Skeletal muscle satellite cell (primary cell): ENCODE measurements around the gene JCAD. TPM values are rescaled to one million over a fixed set of nuclear protein-coding genes. Genes with fewer than 3 reads are reported as not detected.
"Not testable (repeated sequence)": the region's sequence is repeated elsewhere in the genome, so short reads cannot be mapped to it uniquely, and the experiment has no call there.

Experiments used
- H3K27me3 ChIP-seq: 2 replicates; pipeline ENCODE4 v1.7.0; 2013; ENCODE audit warnings: low read length; ENCODE audit not compliant: control insufficient read depth, insufficient read depth
- H3K36me3 ChIP-seq: 2 replicates; pipeline ENCODE4 v1.7.0; 2013; ENCODE audit warnings: mild to moderate bottlenecking, control low read depth, low read length; ENCODE audit not compliant: insufficient read depth
- H3K4me1 ChIP-seq: 2 replicates; pipeline ENCODE4 v1.7.0; 2013; ENCODE audit warnings: low read length; ENCODE audit not compliant: control insufficient read depth, insufficient read depth
- H3K4me2 ChIP-seq: 2 replicates; pipeline ENCODE4 v1.7.0; 2013; ENCODE audit warnings: mild to moderate bottlenecking, low read length
- H3K4me3 ChIP-seq: 2 replicates; pipeline ENCODE4 v1.7.0; 2013; ENCODE audit warnings: low read length
- H3K9ac ChIP-seq: 2 replicates; pipeline ENCODE4 v1.7.0; 2013; ENCODE audit warnings: mild to moderate bottlenecking, low read depth, low read length, moderate library complexity
- H3K9me3 ChIP-seq: replicated peaks from 2 replicates; pipeline ENCODE4 v1.7.0; 2013; ENCODE audit warnings: mild to moderate bottlenecking, control low read depth, low read length
- total RNA-seq: library from RNA; depleted of rRNA; stranded (reverse); fragments of >200 nt; gene quantifications from 2 replicates; pipeline ENCODE4 v1.2.3, GENCODE V29; 2012; rRNA removed

JCAD gene
- total RNA-seq = 0.22 and 0.51 TPM in 2 replicates

- Histone ChIP-seq H3K36me3 (no peaks in the 10 kb centered on the region), H3K27me3 (peaks cover 25% of the 10 kb centered on the region), H3K4me3 (peak within 1 kb of the TSS; percentile 77), H3K4me1 (peaks cover 5% of the 10 kb centered on the region), H3K4me2 (peak within 1 kb of the TSS; percentile 89), H3K9me3 (no peaks in the 10 kb centered on the region), H3K9ac (peak within 1 kb of the TSS; percentile 78)
These were observed at the start of gene JCAD for GRCh38 chr10:30059209-30060107. Gene JCAD (minus strand): TSS chr10:30059586. CDS start chr10:30047812, 11,774 bp downstream.

GRCh38 chr10:30106987-30107386 lies 47.6 kb upstream of the JCAD start:
- Histone ChIP-seq H3K4me2 (no peak overlapping the region), H3K9me3 (no peaks in the 10 kb centered on the region), H3K36me3 (no peaks in the 10 kb centered on the region), H3K4me3 (no peak overlapping the region), H3K27me3 (no peaks in the 10 kb centered on the region), H3K4me1 (peaks cover 5% of the 10 kb centered on the region), H3K9ac (no peak overlapping the region)

GRCh38 chr10:30103595-30104320 lies 44.4 kb upstream of the JCAD start:
- Histone ChIP-seq H3K36me3 (no peaks in the 10 kb centered on the region), H3K9ac (no peak overlapping the region), H3K27me3 (no peaks in the 10 kb centered on the region), H3K4me2 (no peak overlapping the region), H3K9me3 (no peaks in the 10 kb centered on the region), H3K4me1 (peaks cover 5% of the 10 kb centered on the region), H3K4me3 (no peak overlapping the region)

- not testable (repeated sequence) for H3K4me2 ChIP-seq, H3K27me3 ChIP-seq, H3K9me3 ChIP-seq, H3K9ac ChIP-seq, H3K4me1 ChIP-seq, H3K4me3 ChIP-seq, H3K36me3 ChIP-seq
These were observed 40.3 kb upstream of the JCAD start for GRCh38 chr10:30099706-30100105.

GRCh38 chr10:30099101-30099500 lies 39.7 kb upstream of the JCAD start:
- Histone ChIP-seq H3K9ac (no peak overlapping the region), H3K27me3 (no peaks in the 10 kb centered on the region), H3K4me3 (no peak overlapping the region), H3K36me3 (no peaks in the 10 kb centered on the region), H3K4me1 (peaks cover 6% of the 10 kb centered on the region), H3K4me2 (no peak overlapping the region), H3K9me3 (no peaks in the 10 kb centered on the region)

GRCh38 chr10:30098629-30099028 lies 39.2 kb upstream of the JCAD start:
- Histone ChIP-seq H3K36me3 (no peaks in the 10 kb centered on the region), H3K4me1 (peaks cover 6% of the 10 kb centered on the region), H3K27me3 (no peaks in the 10 kb centered on the region), H3K9me3 (no peaks in the 10 kb centered on the region), H3K4me3 (no peak overlapping the region), H3K9ac (no peak overlapping the region), H3K4me2 (no peak overlapping the region)

GRCh38 chr10:30096564-30096963 lies 37.2 kb upstream of the JCAD start:
- Histone ChIP-seq H3K9ac (no peak overlapping the region), H3K4me2 (no peak overlapping the region), H3K27me3 (no peaks in the 10 kb centered on the region), H3K9me3 (no peaks in the 10 kb centered on the region), H3K36me3 (no peaks in the 10 kb centered on the region), H3K4me1 (peaks cover 6% of the 10 kb centered on the region), H3K4me3 (no peak overlapping the region)

- Histone ChIP-seq H3K4me3 (no peak overlapping the region), H3K9me3 (no peaks in the 10 kb centered on the region)
These were observed 36.4 kb upstream of the JCAD start for GRCh38 chr10:30095631-30096422.

GRCh38 chr10:30094601-30095000 lies 35.2 kb upstream of the JCAD start:
- Histone ChIP-seq H3K27me3 (no peaks in the 10 kb centered on the region), H3K4me1 (peaks cover 6% of the 10 kb centered on the region), H3K4me2 (no peak overlapping the region), H3K36me3 (no peaks in the 10 kb centered on the region), H3K9me3 (no peaks in the 10 kb centered on the region), H3K4me3 (no peak overlapping the region), H3K9ac (no peak overlapping the region)

More at GRCh38 chr10:30095631-30096422, 36.4 kb upstream of the JCAD start:
- Histone ChIP-seq H3K36me3 (no peaks in the 10 kb centered on the region), H3K4me1 (peaks cover 6% of the 10 kb centered on the region), H3K27me3 (no peaks in the 10 kb centered on the region), H3K9ac (no peak overlapping the region), H3K4me2 (no peak overlapping the region)

GRCh38 chr10:30093303-30093950 lies 34.0 kb upstream of the JCAD start:
- no peak overlapping the region for H3K4me3 ChIP-seq
- H3K27me3 ChIP-seq = no peaks in the 10 kb centered on the region
- no peak overlapping the region for H3K4me2 ChIP-seq
- no peaks in the 10 kb centered on the region for H3K36me3 ChIP-seq
- no peaks in the 10 kb centered on the region for H3K9me3 ChIP-seq
- no peaks in the 10 kb centered on the region for H3K4me1 ChIP-seq
- no peak overlapping the region for H3K9ac ChIP-seq
